HS-27A (cell line): ENCODE data around the gene RBP3.

ENCODE experiments used
- DNase-seq: peaks from one replicate; pipeline ENCODE4 v3.0.0-alpha.2; 2012; ENCODE audit warnings: low read depth, missing footprints

The RBP3 gene

GRCh38 chr10:47337310-47337709 is 10.9 kb upstream of the RBP3 start:
- no peak for DNase-seq

- no peak for DNase-seq
Observed at GRCh38 chr10:47339186-47339735, 8.9 kb upstream of the RBP3 start.

GRCh38 chr10:47339759-47340607 is 8.2 kb upstream of the RBP3 start:
- no peak for DNase-seq

- no peak for DNase-seq
Observed at GRCh38 chr10:47340608-47341170, 7.5 kb upstream of the RBP3 start.

GRCh38 chr10:47344996-47345870 is 2.9 kb upstream of the RBP3 start:
- no peak for DNase-seq

- no peak for DNase-seq
Observed at GRCh38 chr10:47346581-47347302, 1.4 kb upstream of the RBP3 start.

GRCh38 chr10:47347303-47347675 is 874 bp upstream of the RBP3 start:
- DNase-seq: no peak

- no peak for DNase-seq
Observed at GRCh38 chr10:47348661-47349470, 703 bp downstream of the RBP3 start.

- DNase-seq: no peak
Observed at GRCh38 chr10:47349516-47349915, 1.4 kb downstream of the RBP3 start.

- no peak for DNase-seq
Observed at GRCh38 chr10:47349941-47350371, 1.8 kb downstream of the RBP3 start.

GRCh38 chr10:47350671-47351640 is 2.8 kb downstream of the RBP3 start:
- DNase-seq: no peak

GRCh38 chr10:47351899-47352815 is 4.0 kb downstream of the RBP3 start:
- DNase-seq: no peak

- DNase-seq: no peak
Observed at GRCh38 chr10:47353351-47353750, 5.2 kb downstream of the RBP3 start.

GRCh38 chr10:47354165-47354564 is 6.0 kb downstream of the RBP3 start:
- no peak for DNase-seq

GRCh38 chr10:47354900-47355299 is 6.7 kb downstream of the RBP3 start:
- DNase-seq: no peak

- DNase-seq: no peak
Observed at GRCh38 chr10:47356708-47357107, 8.5 kb downstream of the RBP3 start.

- no peak for DNase-seq
Observed at GRCh38 chr10:47357131-47357582, 9.0 kb downstream of the RBP3 start.

- no peak for DNase-seq
Observed at GRCh38 chr10:47357911-47358310, 9.7 kb downstream of the RBP3 start.
